ENCODE measurements around the gene EBF4.
"Not testable (repeated sequence)": the region's sequence is repeated elsewhere in the genome, so short reads cannot be mapped to it uniquely, and the experiment has no call there.

Gene EBF4

GRCh38 chr20:2691127-2691526, 1.5 kb upstream of the EBF4 start:
- no peaks in the 10 kb centered on the region for H3K36me3 Mint-ChIP-seq
- DNase-seq (ENCODE audit: low spot score in 2 of 2) (no peak), ATAC-seq (ENCODE audit: low read depth) (no peak)
- H3K9me3 Mint-ChIP-seq, result no peaks in the 10 kb centered on the region
- peak overlapping the region; percentile 93 for H3K4me3 Mint-ChIP-seq
- H3K27me3 Mint-ChIP-seq, result peaks cover 30% of the 10 kb centered on the region
- H3K27ac Mint-ChIP-seq, result peak overlapping the region; percentile 84
- peaks cover 20% of the 10 kb centered on the region for H3K4me1 Mint-ChIP-seq

DNA sequence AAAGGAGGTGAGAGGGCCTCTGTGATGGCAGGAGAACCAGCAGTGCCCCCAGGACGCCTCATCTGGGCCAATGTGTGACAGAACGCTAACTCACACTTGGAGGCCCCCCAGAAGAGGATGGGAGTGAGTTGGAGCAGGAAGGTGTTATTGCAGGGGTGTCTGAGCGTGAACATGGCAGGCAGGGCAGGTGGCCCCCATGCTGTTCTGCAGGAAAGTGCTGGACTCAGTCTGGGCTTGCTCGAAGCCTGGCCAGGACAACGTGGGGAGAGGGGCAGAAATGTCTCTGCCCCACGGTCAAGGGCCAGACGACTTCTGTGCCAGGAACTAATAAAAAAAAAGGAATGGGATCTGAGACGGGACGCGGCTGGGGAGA, 931 bp upstream of the EBF4 start:
- DNase-seq (ENCODE audit: low spot score in 2 of 2), result no peak
- Mint-ChIP-seq H3K4me1 (peaks cover 20% of the 10 kb centered on the region), H3K27me3 (peaks cover 33% of the 10 kb centered on the region), H3K9me3 (no peaks in the 10 kb centered on the region), H3K27ac (peak overlapping the region; percentile 84), H3K4me3 (peak overlapping the region; percentile 93), H3K36me3 (no peaks in the 10 kb centered on the region)
- no peak for ATAC-seq (ENCODE audit: low read depth)

DNA sequence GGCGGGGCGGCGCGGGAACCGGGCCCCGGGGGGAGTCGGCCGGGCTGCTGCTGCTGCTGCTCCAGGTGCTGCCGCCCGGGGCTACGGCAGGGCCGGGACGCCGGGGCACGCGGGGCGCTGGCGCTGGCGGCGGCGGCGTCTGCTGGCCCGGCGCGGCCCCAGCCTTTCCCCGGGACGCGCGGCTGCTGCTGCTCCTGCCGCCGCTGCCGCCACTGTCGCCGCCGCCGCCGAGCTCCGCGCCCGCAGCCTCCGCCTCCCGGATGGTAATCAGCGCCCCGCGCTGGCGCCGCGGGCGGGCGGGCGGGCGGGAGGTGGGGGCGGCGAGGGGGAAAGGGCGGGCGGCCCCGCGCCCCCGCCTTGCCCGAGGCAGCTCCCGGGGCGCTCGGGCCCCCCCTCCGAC, 306 bp downstream of the EBF4 start:
- Mint-ChIP-seq H3K4me3 (no peak overlapping the region), H3K36me3 (no peaks in the 10 kb centered on the region), H3K27me3 (peaks cover 37% of the 10 kb centered on the region), H3K9me3 (no peaks in the 10 kb centered on the region), H3K4me1 (peaks cover 18% of the 10 kb centered on the region), H3K27ac (no peak overlapping the region)
- ATAC-seq (ENCODE audit: low read depth), result peak; percentile 20
- DNase-seq (ENCODE audit: low spot score in 2 of 2), result no peak

GRCh38 chr20:2693286-2694007, 867 bp downstream of the EBF4 start:
- Mint-ChIP-seq H3K9me3 (no peaks in the 10 kb centered on the region), H3K36me3 (no peaks in the 10 kb centered on the region), H3K4me3 (no peak overlapping the region), H3K27me3 (peaks cover 37% of the 10 kb centered on the region), H3K4me1 (peaks cover 13% of the 10 kb centered on the region), H3K27ac (no peak overlapping the region)
- ATAC-seq (ENCODE audit: low read depth) (peak; percentile 62), DNase-seq (ENCODE audit: low spot score in 2 of 2) (peak in 1 of 2 donors; percentile 43)

GRCh38 chr20:2694008-2694471, 1.5 kb downstream of the EBF4 start:
- Mint-ChIP-seq H3K4me3 (peak overlapping the region; percentile 18), H3K27me3 (peaks cover 41% of the 10 kb centered on the region), H3K27ac (no peak overlapping the region), H3K4me1 (peaks cover 13% of the 10 kb centered on the region), H3K36me3 (no peaks in the 10 kb centered on the region), H3K9me3 (no peaks in the 10 kb centered on the region)
- ATAC-seq (ENCODE audit: low read depth) (no peak), DNase-seq (ENCODE audit: low spot score in 2 of 2) (no peak)

GRCh38 chr20:2694519-2694918, 1.9 kb downstream of the EBF4 start:
- H3K27me3 Mint-ChIP-seq, result peaks cover 41% of the 10 kb centered on the region
- ATAC-seq (ENCODE audit: low read depth), result no peak
- H3K4me3 Mint-ChIP-seq, result peak overlapping the region; percentile 18
- no peaks in the 10 kb centered on the region for H3K36me3 Mint-ChIP-seq
- peaks cover 13% of the 10 kb centered on the region for H3K4me1 Mint-ChIP-seq
- no peak for DNase-seq (ENCODE audit: low spot score in 2 of 2)
- no peak overlapping the region for H3K27ac Mint-ChIP-seq
- no peaks in the 10 kb centered on the region for H3K9me3 Mint-ChIP-seq

DNA sequence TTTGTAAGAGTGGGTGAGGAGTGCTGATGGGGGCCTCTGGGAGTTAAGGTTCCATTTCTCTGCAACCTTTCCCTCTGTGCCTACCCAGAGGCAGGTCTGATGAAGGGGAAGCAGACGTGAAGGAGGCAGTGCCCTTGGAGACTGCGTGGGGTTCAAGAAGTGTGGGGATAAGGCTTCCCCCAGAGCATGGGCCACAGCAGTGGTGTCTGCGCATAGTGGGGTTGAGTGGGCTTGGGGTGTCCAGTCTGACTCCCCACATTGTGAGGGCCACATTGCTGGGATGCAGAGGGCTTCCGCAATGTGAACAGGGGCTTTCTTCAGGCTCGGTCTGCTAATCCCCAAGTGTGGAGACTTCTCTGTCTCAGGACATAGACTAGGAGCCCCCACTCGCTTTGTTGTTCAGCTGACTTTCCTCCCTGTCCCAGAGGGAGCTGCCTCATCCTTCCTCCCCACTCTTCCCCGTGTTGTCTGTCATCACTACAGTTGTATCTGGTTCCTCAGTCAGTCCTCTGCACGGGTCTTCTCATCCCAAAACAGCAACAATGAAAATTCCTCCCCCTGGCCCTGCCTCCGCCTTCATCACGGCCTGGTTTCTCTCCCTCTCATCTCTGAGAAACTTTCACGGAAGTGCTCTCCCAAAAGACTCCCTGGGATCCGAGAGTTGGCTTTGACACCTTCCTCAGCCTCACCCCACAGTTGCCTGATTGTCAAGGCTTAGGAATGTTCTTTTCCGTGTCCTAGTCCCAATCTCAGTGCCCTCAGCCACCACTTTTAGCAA, 2.8 kb downstream of the EBF4 start:
- DNase-seq (ENCODE audit: low spot score in 2 of 2), result no peak
- Mint-ChIP-seq H3K4me1 (peaks cover 13% of the 10 kb centered on the region), H3K4me3 (peak overlapping the region; percentile 11), H3K27me3 (peaks cover 41% of the 10 kb centered on the region), H3K9me3 (no peaks in the 10 kb centered on the region), H3K27ac (no peak overlapping the region), H3K36me3 (no peaks in the 10 kb centered on the region)
- ATAC-seq (ENCODE audit: low read depth), result no peak

DNA sequence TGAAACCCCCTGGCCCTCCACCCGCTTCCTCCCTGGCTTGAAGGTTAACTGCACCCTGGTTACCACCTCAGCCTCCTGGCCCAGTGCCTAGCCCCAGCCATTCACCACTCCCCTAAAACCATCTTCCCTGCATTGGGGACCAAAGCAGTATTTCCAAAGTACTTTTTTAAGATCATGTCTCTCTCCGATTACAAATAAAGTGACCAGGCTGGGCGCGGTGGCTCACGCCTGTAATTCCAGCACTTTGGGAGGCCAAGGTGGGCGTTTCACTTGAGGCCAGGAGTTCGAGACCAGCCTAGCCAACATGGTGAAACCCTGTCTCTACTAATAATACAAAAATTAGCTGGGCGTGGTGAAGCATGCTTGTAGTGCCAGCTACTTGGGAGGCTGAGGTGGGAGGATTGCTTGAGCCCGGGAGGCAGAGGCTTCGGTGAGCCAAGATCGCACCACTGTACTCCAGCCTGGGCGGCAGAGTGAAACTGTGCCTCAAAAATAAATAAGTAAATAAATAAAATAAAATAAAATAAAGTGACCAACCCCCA, 3.5 kb downstream of the EBF4 start:
- H3K9me3 Mint-ChIP-seq; ATAC-seq (ENCODE audit: low read depth); DNase-seq (ENCODE audit: low spot score in 2 of 2); H3K4me1 Mint-ChIP-seq; H3K27ac Mint-ChIP-seq; H3K4me3 Mint-ChIP-seq; H3K36me3 Mint-ChIP-seq: not testable (repeated sequence)
- peaks cover 41% of the 10 kb centered on the region for H3K27me3 Mint-ChIP-seq

GRCh38 chr20:2696646-2697045, 4.1 kb downstream of the EBF4 start:
- DNase-seq (ENCODE audit: low spot score in 2 of 2), result no peak
- ATAC-seq (ENCODE audit: low read depth), result no peak
- H3K4me1 Mint-ChIP-seq, result peaks cover 5% of the 10 kb centered on the region
- no peaks in the 10 kb centered on the region for H3K36me3 Mint-ChIP-seq
- H3K9me3 Mint-ChIP-seq, result no peaks in the 10 kb centered on the region
- H3K4me3 Mint-ChIP-seq, result no peak overlapping the region
- no peak overlapping the region for H3K27ac Mint-ChIP-seq
- peaks cover 39% of the 10 kb centered on the region for H3K27me3 Mint-ChIP-seq

DNA sequence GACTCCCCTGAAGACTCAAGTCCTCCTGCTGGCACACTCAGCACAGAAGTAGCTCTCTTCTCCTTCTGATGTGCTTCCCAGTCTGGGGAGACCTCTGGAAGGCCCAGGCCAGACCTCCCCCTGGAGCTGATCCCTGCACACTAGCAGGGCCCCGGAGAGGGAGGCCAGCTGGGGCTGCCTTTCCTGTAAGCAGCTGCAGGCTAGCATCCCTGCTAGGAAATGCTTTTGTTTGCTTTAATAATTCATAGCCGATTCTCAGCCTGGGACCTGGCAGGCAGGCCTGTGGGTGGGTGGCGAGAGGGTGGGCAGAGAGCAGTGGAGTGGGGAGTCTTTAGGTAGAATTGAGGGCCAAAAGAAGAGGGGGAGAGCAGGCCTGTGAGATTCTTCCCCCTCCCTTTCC, 5.2 kb downstream of the EBF4 start:
- Mint-ChIP-seq H3K4me3 (no peak overlapping the region), H3K27me3 (peaks cover 33% of the 10 kb centered on the region), H3K4me1 (no peaks in the 10 kb centered on the region), H3K27ac (no peak overlapping the region), H3K9me3 (no peaks in the 10 kb centered on the region), H3K36me3 (no peaks in the 10 kb centered on the region)
- DNase-seq (ENCODE audit: low spot score in 2 of 2) (no peak), ATAC-seq (ENCODE audit: low read depth) (no peak)

DNA sequence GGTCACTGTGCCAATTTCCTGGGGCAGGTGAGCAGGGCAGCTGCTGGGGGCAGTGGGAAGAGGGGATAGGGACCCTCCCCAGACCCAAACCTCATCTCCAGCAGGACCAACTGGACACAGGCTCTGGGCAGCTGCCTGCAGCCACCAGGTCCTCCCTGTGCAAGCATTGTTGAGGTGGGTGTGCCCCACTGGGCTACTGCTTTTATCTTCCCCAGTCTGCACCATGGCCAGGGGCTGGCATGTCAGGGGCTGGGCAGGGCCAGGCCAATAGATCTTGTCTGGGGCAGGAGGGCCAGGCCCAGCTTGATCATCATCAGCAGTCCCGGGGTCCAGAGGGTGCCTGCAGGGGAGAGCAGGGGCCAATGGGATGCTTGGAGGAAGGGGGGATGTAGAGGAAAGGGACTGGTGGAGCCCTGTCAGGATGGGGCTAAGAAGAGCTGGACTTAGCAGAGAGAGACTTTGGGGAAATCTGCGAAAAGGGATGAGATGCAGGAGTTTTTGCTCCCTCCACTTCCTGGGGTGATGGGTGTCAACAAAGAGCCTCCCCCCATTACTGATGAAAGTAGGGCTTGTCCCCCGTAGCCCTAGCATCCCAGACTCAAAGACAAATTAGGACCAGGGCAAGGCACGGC, 5.7 kb downstream of the EBF4 start:
- Mint-ChIP-seq H3K9me3 (no peaks in the 10 kb centered on the region), H3K4me1 (no peaks in the 10 kb centered on the region), H3K4me3 (no peak overlapping the region), H3K27me3 (peaks cover 33% of the 10 kb centered on the region), H3K36me3 (no peaks in the 10 kb centered on the region), H3K27ac (no peak overlapping the region)
- ATAC-seq (ENCODE audit: low read depth) (no peak), DNase-seq (ENCODE audit: low spot score in 2 of 2) (no peak)

GRCh38 chr20:2698912-2699311, 6.3 kb downstream of the EBF4 start:
- H3K27ac Mint-ChIP-seq, result no peak overlapping the region
- no peaks in the 10 kb centered on the region for H3K36me3 Mint-ChIP-seq
- H3K9me3 Mint-ChIP-seq, result no peaks in the 10 kb centered on the region
- peaks cover 33% of the 10 kb centered on the region for H3K27me3 Mint-ChIP-seq
- ATAC-seq (ENCODE audit: low read depth) (no peak), DNase-seq (ENCODE audit: low spot score in 2 of 2) (no peak)
- H3K4me1 Mint-ChIP-seq, result no peaks in the 10 kb centered on the region
- no peak overlapping the region for H3K4me3 Mint-ChIP-seq

DNA sequence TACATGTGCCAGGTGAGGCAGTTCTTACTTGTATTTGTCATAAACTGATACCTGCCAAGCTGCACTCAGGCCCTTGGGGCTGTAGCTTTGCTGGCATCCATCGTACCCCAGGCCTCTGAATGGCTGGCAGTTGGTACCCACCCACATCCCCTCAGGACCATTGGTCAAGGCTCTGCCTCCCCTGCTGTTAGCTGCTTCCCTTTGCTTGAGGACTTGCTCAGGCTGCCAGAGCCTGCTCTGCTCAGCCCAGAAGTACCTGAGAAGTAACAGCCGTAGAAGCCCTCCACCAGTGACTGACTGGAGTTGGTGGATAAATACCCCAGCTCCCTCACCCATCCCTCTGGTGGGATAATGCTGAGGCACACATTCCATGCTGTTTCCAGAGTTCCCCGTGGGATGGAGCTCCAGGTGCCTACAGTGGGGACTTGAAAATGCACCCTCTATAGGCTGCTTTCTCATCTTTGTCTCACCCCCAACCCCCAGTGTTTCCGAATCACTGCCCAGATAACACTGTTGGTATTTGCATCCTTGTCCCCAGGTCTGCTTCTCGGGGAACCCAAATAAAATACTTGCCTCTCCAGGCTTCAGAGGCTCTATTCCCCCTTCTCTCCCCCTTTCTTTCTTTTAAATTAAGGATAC, 7.3 kb downstream of the EBF4 start:
- ATAC-seq (ENCODE audit: low read depth), result no peak
- no peak for DNase-seq (ENCODE audit: low spot score in 2 of 2)
- no peak overlapping the region for H3K27ac Mint-ChIP-seq
- no peaks in the 10 kb centered on the region for H3K4me1 Mint-ChIP-seq
- H3K9me3 Mint-ChIP-seq, result no peaks in the 10 kb centered on the region
- H3K4me3 Mint-ChIP-seq, result no peak overlapping the region
- H3K36me3 Mint-ChIP-seq, result no peaks in the 10 kb centered on the region
- H3K27me3 Mint-ChIP-seq, result peaks cover 31% of the 10 kb centered on the region
